Dermis blood vessel endothelial cell (primary cell): Measurements from ENCODE around the gene WDFY2. TPM values are rescaled to one million over a fixed set of nuclear protein-coding genes. Genes with fewer than 3 reads are reported as not detected.
A peak's percentile ranks its signal among the peaks of the same experiment; 100 is the strongest.
"Not testable (repeated sequence)": the region's sequence is repeated elsewhere in the genome, so short reads cannot be mapped to it uniquely, and the experiment has no call there.

Experiments used
- DNase-seq: peaks from one replicate; pipeline ENCODE4 v3.0.0; 2010
- total RNA-seq: library from RNA; depleted of rRNA; stranded (reverse); fragments of >200 nt; gene quantifications from 2 replicates; pipeline ENCODE4 v1.2.3, GENCODE V29; 2014

The WDFY2 gene
- total RNA-seq, 1 donor from 2014 or later: 4.6 TPM

DNA sequence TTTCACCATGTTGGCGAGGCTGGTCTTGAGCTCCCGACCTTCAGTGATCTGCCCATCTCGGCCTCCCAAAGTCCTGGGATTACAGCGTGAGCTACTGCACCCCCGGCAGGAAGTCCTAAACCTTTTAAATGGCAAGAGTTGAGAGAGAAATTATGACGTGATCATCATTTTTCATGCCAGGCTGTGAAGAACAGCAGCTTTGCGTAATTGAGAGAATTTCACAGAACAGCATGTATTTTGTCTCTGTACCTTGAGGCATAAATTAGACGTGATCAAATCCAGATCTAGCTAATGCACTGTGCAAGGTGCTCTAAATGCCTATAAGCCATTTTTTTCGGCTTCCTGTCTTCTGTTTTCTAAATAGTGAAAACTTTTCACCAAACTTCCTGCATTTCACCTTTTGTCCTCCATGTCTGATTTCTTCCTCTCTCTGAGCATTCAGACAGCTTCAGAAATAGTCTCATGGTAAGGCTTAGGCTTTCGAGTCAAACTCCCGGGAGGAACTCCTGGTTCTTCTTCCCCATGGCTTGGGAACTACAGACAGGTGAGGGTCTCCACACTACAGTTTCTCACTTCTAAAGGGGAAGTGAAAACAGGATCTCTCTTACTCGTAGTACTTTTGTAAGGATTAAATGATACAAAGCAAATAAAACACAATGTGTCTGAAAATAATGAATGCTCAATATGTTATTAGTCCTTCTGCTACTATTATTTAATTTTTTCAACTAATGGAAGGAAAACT lies 51.0 kb downstream of the WDFY2 start:
- DNase-seq: no peak

DNA sequence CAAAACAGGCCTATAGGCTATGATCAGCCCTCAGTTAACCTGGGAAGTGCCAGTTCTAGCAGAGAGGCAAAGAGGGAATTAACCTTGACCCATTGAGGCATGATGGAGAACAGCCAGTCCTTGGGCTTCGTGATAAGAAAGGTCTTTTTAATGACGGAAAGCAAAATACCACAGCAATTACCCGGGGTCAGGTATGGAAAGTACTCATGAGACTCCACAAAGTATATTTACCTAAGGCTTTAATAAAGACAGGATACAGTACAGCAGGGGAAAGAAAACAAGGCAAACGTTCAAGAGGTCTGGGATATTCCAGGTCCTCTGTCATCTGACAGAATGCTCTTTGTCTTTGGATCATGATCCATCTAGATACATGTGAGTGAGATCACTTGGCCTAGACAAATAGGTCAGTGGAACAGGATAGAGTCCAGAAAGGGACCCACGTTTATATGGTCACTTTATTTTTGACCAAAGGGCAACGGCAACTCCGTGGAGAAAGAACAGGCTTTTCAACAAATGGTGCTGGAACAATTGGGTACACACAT lies 52.2 kb downstream of the WDFY2 start:
- DNase-seq: peak; percentile 18

DNA sequence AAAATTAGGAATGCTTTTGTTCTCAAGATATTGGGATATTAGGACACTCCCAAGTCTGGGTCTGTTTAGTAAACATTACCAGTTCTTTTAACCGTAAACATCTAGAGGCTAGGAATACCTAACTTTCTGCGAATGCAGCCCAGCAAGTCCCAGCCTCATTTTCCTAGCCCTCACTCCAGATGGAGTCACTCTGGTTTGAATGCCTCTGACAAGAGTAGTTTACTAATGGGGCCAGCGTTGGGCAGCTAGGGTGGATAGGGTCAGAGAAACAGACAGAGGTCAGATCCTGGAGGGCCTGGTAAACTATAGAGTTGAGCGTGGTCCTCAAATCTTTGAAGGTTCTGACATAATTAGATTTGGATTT lies 53.6 kb downstream of the WDFY2 start:
- no peak for DNase-seq

DNA sequence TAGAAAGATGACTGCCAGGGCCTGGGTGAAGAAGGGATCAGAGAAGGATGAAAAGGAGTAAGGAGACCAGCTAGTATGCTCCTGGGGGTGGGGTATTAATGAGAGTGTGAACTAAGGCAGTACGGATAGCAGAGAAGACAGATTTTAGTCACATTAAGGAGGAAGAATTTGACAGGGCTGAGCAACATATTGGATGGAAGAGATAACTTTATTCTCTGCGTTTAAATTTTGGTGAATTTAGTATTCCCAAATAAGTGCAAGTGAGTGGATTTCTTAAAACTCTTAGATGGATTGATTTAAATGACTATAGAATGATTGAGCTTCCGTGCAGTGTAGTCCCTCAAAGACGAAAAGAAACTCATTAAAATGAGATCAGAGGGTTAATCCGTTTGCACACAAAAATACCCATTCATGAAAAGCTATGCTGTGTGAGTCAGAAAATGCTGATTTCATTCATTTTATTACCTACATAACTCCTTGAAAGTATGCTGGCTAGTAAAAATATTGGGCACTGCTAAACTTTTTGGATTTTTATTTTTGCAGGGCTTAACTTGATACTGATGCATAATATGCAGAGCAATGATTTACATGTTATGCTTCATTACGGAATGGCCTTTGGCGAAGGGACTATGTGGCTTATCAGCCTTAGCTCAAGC lies 54.1 kb downstream of the WDFY2 start:
- DNase-seq: no peak

DNA sequence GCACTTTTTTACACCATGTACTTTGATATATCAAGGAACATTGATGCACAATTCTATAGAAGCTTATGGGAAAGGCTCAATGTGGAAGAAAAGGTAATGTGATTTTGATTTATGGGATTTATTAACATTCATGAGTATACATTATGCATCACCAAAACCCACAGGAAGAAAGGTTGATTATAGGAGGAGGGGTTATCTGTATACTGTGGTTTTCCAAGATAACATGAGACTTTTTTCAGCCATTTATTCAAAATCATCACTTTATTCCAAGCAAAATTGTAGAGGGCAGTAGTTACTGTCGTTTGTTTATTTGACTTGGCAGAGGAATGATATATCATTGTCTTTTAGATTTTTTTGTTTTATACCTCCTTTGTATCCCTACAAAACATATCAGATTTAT lies 54.9 kb downstream of the WDFY2 start:
- no peak for DNase-seq

- DNase-seq: not testable (repeated sequence)
Measured at GRCh38 chr13:51640696-51641095, 56.4 kb downstream of the WDFY2 start.

- peak; percentile 67 for DNase-seq
Measured at GRCh38 chr13:51643105-51643881, 59.0 kb downstream of the WDFY2 start.

DNA sequence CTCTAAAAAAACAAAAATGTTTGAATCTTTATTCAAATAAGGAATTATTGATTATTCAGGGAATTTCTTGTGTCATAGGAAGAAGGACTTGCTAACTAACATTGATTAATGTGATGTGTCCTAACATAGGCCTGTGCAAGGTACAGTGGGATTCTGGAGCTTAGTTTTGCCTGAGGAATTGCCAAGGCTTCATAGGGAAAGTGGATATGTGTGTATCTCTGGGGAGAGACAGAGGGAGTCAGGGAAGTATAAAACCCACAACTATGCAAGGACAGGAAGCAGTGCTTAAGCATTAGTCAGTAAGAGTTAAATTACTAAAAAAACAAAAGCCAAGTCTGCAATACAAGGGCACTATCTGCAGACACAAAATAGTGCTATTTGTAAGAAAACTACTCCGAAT lies 59.6 kb downstream of the WDFY2 start:
- peak; percentile 66 for DNase-seq

DNA sequence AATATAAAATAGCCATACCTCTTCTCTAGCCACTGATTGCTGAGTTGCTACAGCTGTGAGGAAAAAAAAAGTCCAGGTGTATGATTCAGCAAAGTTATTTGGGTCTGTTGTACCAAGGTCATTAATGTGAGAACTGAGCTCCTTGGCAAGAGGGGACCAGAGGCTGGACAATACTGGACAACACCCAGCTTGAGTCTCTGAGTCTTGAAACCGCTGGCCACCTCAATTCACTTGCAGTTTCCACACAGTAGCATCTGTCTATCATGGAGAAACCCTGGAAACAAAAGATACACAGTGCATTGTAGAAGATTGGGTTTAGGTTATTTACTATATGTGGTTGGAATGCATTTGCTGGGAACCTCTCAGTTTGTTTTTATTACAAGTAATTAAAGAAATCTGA lies 60.4 kb downstream of the WDFY2 start:
- DNase-seq: peak; percentile 37

DNA sequence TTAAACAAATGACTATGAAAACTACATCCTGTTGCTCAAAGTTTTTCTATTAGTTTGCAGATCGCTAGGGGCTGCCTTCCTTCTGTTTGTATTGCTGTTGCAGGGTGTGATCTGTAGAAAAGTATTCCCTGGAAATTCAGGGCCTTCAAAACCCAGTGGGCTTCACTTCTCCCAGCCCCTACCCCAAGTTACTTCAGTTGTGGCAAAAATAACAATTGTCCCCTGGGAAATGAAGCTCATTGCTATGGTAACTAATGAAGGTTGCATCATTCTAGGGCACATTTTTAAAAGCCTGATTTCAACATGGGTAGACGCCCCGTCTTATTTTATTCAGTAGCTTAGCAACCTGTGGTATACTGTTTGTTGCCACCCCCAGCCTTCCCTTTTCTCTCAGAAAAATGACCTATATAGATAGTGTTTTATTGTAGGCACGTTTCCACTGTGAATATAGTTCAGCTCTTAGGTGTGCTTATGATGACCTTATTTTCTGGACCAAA lies 60.9 kb downstream of the WDFY2 start:
- peak; percentile 51 for DNase-seq

GRCh38 chr13:51645761-51646670 lies 61.8 kb downstream of the WDFY2 start:
- no peak for DNase-seq

DNA sequence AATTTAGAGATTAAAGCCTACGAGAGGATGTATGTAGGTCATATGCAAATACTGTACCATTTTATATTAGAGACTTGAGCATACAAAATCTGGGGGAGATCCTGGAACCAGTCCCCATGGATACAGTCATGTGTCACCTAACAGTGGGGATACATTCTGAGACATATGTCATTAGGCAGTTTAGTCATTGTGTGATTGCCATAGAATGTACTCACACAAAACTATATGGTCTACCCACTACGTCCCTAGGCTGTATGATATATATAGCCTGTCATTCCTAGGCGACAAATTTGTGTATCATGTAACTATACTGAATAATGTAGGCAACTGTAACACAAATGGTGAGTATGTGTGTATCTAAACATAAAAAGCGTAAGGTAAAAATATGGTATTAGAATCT lies 62.8 kb downstream of the WDFY2 start:
- DNase-seq: no peak

DNA sequence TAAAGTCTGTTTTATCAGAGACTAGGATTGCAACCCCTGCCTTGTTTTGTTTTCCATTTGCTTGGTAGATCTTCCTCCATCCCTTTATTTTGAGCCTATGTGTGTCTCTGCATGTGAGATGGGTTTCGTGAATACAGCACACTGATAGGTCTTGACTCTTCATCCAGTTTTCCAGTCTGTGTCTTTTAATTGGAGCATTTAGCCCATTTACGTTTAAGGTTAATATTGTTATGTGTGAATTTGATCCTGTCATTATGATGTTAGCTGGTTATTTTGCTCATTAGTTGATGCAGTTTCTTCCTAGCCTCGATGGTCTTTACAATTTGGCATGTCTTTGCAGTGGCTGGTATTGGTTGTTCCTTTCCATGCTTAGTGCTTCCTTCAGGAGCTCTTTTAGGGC lies 67.9 kb downstream of the WDFY2 start:
- not testable (repeated sequence) for DNase-seq

DNA sequence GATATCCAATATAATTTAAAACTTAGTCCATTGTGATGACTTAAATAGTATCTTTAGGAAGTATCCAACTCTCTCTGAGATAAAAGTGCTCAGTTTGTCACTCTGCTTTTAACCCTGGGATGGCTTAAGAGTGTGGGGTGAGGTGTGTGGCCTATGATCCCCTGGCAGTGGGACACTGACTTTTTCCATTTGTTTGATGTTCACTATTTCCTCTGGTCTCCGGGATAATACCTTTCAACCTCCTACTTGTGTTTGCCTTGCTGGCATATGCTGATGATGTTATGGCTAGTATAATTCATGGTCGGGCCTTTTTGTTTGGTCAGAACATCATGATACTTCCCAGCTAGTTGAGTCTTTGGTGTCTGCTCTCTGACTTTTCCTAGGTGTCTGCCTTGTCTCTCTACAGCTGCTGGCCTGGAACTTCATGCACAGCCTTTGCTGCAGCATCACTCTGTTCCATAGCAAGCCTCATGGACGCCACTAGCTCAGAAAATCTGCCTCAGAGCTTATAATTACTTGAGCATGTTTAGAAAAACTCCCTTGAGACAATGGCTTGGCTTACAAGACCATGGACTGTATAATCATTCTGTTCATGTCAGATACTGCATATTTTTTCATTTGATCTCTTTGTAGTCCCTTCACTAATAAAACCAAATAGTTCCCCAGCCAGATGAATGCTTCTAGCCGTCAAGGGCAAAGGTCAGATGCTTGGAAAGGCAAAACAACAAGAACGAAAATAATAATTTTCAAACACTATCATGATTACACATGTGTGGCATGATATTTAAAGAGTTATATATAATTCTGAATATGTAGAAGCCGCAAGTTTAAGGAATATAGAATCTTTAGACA lies 75.2 kb downstream of the WDFY2 start:
- no peak for DNase-seq

GRCh38 chr13:51660813-51661212 lies 76.6 kb downstream of the WDFY2 start:
- no peak for DNase-seq

- DNase-seq: no peak
Measured at GRCh38 chr13:51663973-51664957, 80.0 kb downstream of the WDFY2 start.

DNA sequence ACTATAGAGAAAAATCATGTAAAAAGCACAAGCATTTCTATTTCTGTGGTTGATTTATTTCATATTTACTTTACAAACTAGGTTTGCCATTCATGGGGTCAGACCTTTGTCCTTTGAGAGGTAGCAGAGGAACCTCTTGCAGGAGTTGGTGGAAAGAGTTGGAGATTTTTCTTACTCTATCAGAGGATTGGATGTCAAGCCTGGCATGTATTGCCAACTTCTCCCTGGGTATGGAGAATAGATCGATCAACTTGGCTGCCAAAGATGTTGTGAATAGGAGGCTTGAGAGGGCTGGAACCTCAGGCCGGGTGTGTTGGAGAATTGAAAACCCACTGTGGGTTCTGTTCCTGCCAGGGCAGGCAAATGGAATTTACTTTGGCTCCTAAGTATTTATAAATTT lies 81.2 kb downstream of the WDFY2 start:
- DNase-seq: no peak

DNA sequence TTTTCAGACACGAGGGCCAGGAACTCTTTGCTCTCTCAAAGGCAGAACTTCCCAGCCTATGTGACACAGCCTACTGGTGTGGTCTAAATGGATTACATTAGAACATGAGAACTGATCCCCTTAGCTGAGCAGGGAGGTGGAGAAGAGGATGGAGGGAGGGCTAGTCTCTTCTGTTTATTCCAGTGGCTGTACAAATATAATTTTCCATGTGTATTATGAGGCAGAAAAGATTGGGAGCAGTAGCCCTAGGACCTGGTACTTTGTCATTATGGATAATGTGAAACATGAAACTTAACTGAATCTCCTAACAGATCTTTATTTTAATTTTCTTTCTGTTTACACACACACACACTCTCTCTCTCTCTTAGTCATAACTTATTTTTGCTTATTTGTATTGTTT lies 82.1 kb downstream of the WDFY2 start:
- DNase-seq: no peak

GRCh38 chr13:51666839-51667238 lies 82.6 kb downstream of the WDFY2 start:
- DNase-seq: no peak
